ENCODE data around the gene MAPK9.

Gene MAPK9

DNA sequence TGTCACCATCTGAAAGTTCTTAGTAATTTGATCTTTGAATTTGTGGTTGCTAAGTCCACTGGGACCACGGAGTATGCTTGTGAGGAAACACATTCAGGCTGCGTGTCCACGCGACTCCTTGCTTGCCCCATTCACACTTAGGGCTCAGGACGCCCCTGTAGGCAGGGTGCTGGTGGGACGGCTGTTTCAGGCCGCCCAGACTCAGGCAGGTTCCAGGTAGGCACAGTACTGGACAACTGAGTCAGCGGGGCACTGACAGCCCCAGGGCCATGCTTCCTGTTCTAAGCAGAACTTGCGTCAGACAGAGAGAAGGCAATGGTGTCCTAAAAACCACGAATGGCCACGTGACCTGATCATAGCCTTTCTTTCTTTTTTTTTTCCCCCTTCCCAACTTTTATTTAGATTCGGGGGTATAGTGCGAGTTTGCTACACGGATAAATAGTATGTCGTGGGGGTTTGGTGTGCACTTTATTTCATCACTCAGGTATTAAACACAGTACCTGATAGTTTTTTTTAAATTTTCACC, 75.2 kb downstream of the MAPK9 start:
- Histone ChIP-seq H3K4me3 (ENCODE audit: insufficient read depth, low read length, poor library complexity, severe bottlenecking) (no peak overlapping the region), H3F3A (ENCODE audit: insufficient read depth) (no peaks in the 10 kb centered on the region), H3K9ac (ENCODE audit: low read length) (no peak overlapping the region), H3K9me3 (ENCODE audit: insufficient read depth, low read length) (no peaks in the 10 kb centered on the region), H3K9me2 (replicated peaks; ENCODE audit: insufficient read depth, low read length) (no peaks in the 10 kb centered on the region), H4K20me1 (ENCODE audit: low read depth, low read length) (no peaks in the 10 kb centered on the region), H3K36me3 (ENCODE audit: low read length) (no peaks in the 10 kb centered on the region), H3K79me2 (ENCODE audit: insufficient read depth, low read length) (no peaks in the 10 kb centered on the region), H3K27me3 (ENCODE audit: low read length) (no peaks in the 10 kb centered on the region), H3K27ac (ENCODE audit: low read depth, low read length) (no peak overlapping the region), H3K4me2 (ENCODE audit: low read depth, low read length, poor library complexity, severe bottlenecking) (no peak overlapping the region), H2AFZ (ENCODE audit: low read depth, low read length, severe bottlenecking) (no peak overlapping the region)
- TF ChIP-seq, protein P1, sequence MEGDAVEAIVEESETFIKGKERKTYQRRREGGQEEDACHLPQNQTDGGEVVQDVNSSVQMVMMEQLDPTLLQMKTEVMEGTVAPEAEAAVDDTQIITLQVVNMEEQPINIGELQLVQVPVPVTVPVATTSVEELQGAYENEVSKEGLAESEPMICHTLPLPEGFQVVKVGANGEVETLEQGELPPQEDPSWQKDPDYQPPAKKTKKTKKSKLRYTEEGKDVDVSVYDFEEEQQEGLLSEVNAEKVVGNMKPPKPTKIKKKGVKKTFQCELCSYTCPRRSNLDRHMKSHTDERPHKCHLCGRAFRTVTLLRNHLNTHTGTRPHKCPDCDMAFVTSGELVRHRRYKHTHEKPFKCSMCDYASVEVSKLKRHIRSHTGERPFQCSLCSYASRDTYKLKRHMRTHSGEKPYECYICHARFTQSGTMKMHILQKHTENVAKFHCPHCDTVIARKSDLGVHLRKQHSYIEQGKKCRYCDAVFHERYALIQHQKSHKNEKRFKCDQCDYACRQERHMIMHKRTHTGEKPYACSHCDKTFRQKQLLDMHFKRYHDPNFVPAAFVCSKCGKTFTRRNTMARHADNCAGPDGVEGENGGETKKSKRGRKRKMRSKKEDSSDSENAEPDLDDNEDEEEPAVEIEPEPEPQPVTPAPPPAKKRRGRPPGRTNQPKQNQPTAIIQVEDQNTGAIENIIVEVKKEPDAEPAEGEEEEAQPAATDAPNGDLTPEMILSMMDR (IDR thresholded peaks at IDR 0.05; ENCODE audit: insufficient read depth, low read length, poor library complexity, severe bottlenecking): no peak

DNA sequence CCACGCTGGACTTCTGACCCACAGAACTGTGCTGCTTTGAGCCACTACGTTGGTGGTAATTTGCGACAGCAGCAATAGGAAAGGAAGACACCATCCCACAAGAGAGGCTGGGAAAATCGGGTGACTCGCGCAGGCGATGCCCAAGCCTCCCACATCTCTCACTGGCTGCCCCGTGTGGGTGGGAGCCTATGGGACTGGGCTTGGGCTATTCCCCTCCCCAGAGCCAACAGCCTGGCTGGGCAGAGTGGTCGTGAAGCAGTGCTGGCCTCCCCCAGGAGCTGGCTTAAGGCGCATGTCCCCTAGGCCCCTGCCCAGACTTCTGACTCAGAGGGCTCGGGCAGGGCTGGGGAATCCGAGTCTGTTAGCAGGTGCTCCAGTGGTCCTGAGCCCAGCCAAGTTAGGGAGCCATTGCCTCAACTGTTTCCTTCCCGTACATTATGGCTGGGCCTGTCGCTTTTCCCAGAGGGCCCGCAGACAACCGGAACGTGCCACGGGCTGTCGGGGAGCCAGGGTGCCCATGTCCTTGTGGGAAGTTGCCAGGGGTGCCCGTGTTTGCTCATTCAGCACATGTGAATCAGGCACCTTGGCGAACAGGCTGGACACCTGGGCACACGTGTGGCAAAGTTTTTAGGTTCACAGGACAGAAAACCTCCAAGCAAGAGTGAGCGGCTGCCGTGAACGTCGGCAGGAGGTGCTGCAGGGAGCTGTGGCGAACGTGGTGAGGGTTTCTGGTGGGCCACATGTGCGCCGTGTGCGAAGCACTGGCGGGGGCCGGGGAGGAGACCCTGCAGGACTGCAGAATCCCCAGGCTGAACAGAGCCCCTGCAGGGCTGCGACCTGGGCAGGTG, 75.9 kb downstream of the MAPK9 start:
- no peaks in the 10 kb centered on the region for H3K79me2 ChIP-seq (ENCODE audit: insufficient read depth, low read length)
- H3K4me2 ChIP-seq (ENCODE audit: low read depth, low read length, poor library complexity, severe bottlenecking): no peak overlapping the region
- no peaks in the 10 kb centered on the region for H3K27me3 ChIP-seq (ENCODE audit: low read length)
- no peaks in the 10 kb centered on the region for H3K9me2 ChIP-seq (replicated peaks; ENCODE audit: insufficient read depth, low read length)
- H3K27ac ChIP-seq (ENCODE audit: low read depth, low read length): no peak overlapping the region
- no peaks in the 10 kb centered on the region for H3K9me3 ChIP-seq (ENCODE audit: insufficient read depth, low read length)
- no peaks in the 10 kb centered on the region for H3F3A ChIP-seq (ENCODE audit: insufficient read depth)
- H3K9ac ChIP-seq (ENCODE audit: low read length): no peak overlapping the region
- no peaks in the 10 kb centered on the region for H4K20me1 ChIP-seq (ENCODE audit: low read depth, low read length)
- no peak overlapping the region for H2AFZ ChIP-seq (ENCODE audit: low read depth, low read length, severe bottlenecking)
- H3K4me3 ChIP-seq (ENCODE audit: insufficient read depth, low read length, poor library complexity, severe bottlenecking): no peak overlapping the region
- no peak for TF ChIP-seq EZH2phosphoT487 (conservative IDR thresholded peaks at IDR 0.05; ENCODE audit: low read length)
- TF ChIP-seq, protein P1 (IDR thresholded peaks at IDR 0.05; ENCODE audit: insufficient read depth, low read length, poor library complexity, severe bottlenecking): no peak
- no peaks in the 10 kb centered on the region for H3K36me3 ChIP-seq (ENCODE audit: low read length)

DNA sequence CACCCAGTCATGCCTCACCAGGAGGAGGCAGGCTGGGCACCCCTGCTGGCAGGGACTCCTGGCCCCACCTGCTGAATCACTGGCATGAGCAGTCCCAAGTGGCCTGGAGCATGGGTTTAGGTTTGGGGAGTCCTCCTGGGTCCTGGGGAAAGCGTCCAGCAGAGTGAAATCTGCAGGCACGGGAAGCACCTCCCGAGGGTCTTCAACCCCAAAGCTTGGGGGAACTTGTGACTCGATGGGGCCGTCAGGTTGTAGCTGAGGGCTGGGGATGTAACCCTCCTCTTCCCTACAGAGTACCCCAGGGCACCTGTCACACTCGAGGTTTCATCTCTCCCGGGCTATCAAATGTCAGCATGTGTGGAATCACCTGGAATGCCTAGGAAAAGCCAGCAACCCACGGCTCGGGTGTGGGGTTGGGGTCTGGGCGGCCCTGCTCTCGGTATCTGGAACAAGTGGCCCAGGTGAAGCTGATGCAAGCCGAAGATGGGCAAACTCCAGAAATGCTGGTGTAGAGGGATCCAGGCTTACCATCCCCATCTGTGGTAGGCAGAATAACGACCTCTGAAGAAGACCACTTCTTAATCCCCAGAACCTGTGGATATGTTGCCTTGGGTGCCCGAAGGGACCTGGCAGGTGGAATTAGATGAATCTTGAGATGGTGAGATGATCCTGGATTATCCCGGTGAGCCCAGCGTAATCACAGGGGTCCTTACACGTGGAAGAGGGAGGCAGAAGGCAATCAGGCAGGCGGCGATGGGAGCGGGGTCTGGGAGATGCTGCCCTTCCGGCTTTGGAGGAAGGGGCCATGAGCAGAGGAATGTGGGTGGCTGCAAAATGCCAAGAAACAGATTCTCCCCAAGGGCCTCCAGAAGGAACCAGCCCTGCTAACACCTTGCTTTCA, 76.8 kb downstream of the MAPK9 start:
- H3K9ac ChIP-seq (ENCODE audit: low read length): no peak overlapping the region
- no peaks in the 10 kb centered on the region for H3K36me3 ChIP-seq (ENCODE audit: low read length)
- H3K27ac ChIP-seq (ENCODE audit: low read depth, low read length): no peak overlapping the region
- no peak overlapping the region for H3K4me3 ChIP-seq (ENCODE audit: insufficient read depth, low read length, poor library complexity, severe bottlenecking)
- no peak overlapping the region for H3K4me2 ChIP-seq (ENCODE audit: low read depth, low read length, poor library complexity, severe bottlenecking)
- H3F3A ChIP-seq (ENCODE audit: insufficient read depth): no peaks in the 10 kb centered on the region
- no peaks in the 10 kb centered on the region for H3K9me2 ChIP-seq (replicated peaks; ENCODE audit: insufficient read depth, low read length)
- no peaks in the 10 kb centered on the region for H4K20me1 ChIP-seq (ENCODE audit: low read depth, low read length)
- TF ChIP-seq, protein P1 (IDR thresholded peaks at IDR 0.05; ENCODE audit: insufficient read depth, low read length, poor library complexity, severe bottlenecking): no peak
- TF ChIP-seq EZH2phosphoT487 (conservative IDR thresholded peaks at IDR 0.05; ENCODE audit: low read length): no peak
- no peaks in the 10 kb centered on the region for H3K27me3 ChIP-seq (ENCODE audit: low read length)
- H3K9me3 ChIP-seq (ENCODE audit: insufficient read depth, low read length): no peaks in the 10 kb centered on the region
- H3K79me2 ChIP-seq (ENCODE audit: insufficient read depth, low read length): no peaks in the 10 kb centered on the region
- no peak overlapping the region for H2AFZ ChIP-seq (ENCODE audit: low read depth, low read length, severe bottlenecking)

Measured in SU-DHL-6 (cell line).